ENCODE measurements around the gene CNNM3.
"Not testable (repeated sequence)": the region's sequence is repeated elsewhere in the genome, so short reads cannot be mapped to it uniquely, and the experiment has no call there.

The CNNM3 gene

GRCh38 chr2:96801005-96801785 lies 14.9 kb upstream of the CNNM3 start:
- TF ChIP-seq CTCF (conservative IDR thresholded peaks at IDR 0.05) (peak; percentile 83), ZFX (IDR thresholded peaks at IDR 0.05) (no peak)

GRCh38 chr2:96801786-96802595 lies 14.1 kb upstream of the CNNM3 start:
- no peak for TF ChIP-seq CTCF (conservative IDR thresholded peaks at IDR 0.05)
- no peak for TF ChIP-seq ZFX (IDR thresholded peaks at IDR 0.05)
- no peak overlapping the region for H3K27ac ChIP-seq

More at GRCh38 chr2:96801005-96801785, 14.9 kb upstream of the CNNM3 start:
- H3K27ac ChIP-seq = peak overlapping the region; percentile 16; the same call in 1 of the 2 replicates

- TF ChIP-seq CTCF (conservative IDR thresholded peaks at IDR 0.05) (no peak), ZFX (IDR thresholded peaks at IDR 0.05) (no peak)
- no peak overlapping the region for H3K27ac ChIP-seq
Observed at GRCh38 chr2:96802721-96803120, 13.3 kb upstream of the CNNM3 start.

GRCh38 chr2:96804986-96805385 lies 11.1 kb upstream of the CNNM3 start:
- no peak for TF ChIP-seq ZFX (IDR thresholded peaks at IDR 0.05)
- TF ChIP-seq CTCF (conservative IDR thresholded peaks at IDR 0.05) = no peak
- H3K27ac ChIP-seq = no peak overlapping the region

GRCh38 chr2:96805946-96806345 lies 10.1 kb upstream of the CNNM3 start:
- not testable (repeated sequence) for H3K27ac ChIP-seq

GRCh38 chr2:96806468-96807126 lies 9.5 kb upstream of the CNNM3 start:
- no peak overlapping the region for H3K27ac ChIP-seq
- no peak for TF ChIP-seq CTCF (conservative IDR thresholded peaks at IDR 0.05)
- no peak for TF ChIP-seq ZFX (IDR thresholded peaks at IDR 0.05)

- no peak overlapping the region for H3K27ac ChIP-seq
- no peak for TF ChIP-seq ZFX (IDR thresholded peaks at IDR 0.05)
- no peak for TF ChIP-seq CTCF (conservative IDR thresholded peaks at IDR 0.05)
Observed at GRCh38 chr2:96807127-96807471, 9.0 kb upstream of the CNNM3 start.

All from C4-2B (cell line).